Liver (tissue), 9 donors: Measurements from ENCODE around the gene IRGC. TPM values are rescaled to one million over a fixed set of nuclear protein-coding genes. Genes with fewer than 3 reads are reported as not detected.
"Not testable (repeated sequence)": the region's sequence is repeated elsewhere in the genome, so short reads cannot be mapped to it uniquely, and the experiment has no call there.

Source experiments
- DNase-seq: peaks from one replicate; pipeline ENCODE4 v3.0.0-alpha.2; 2017; ENCODE audit warnings: low spot score
- H3K27ac ChIP-seq, 2 donors: one replicate each; pipeline ENCODE4 v1.7.0; 2013; ENCODE audit warnings: inconsistent platforms in 2 of 2, low read length in 2 of 2, control low read depth in 1 of 2, low read depth in 1 of 2, mild to moderate bottlenecking in 1 of 2
- H3K27me3 ChIP-seq, 4 donors: one replicate each; pipeline versions ENCODE4 v1.6.1 to v1.7.0; 2013; ENCODE audit warnings: low read length in 3 of 4, inconsistent platforms in 1 of 4, mild to moderate bottlenecking in 1 of 4, moderate library complexity in 1 of 4; ENCODE audit not compliant: control insufficient read depth in 4 of 4, insufficient read depth in 4 of 4
- H3K36me3 ChIP-seq, 4 donors: one replicate each; pipeline versions ENCODE4 v1.6.1 to v1.7.0; 2013; ENCODE audit warnings: low read length in 3 of 4, mild to moderate bottlenecking in 3 of 4, low read depth in 1 of 4, moderate library complexity in 1 of 4; ENCODE audit not compliant: control insufficient read depth in 4 of 4, insufficient read depth in 3 of 4
- H3K4me1 ChIP-seq, 4 donors: one replicate each; pipeline versions ENCODE4 v1.6.1 to v1.7.0; 2013; ENCODE audit warnings: low read length in 3 of 4, mild to moderate bottlenecking in 3 of 4, moderate library complexity in 1 of 4; ENCODE audit not compliant: control insufficient read depth in 4 of 4, insufficient read depth in 4 of 4
- H3K4me3 ChIP-seq, 3 donors: one replicate each; pipeline versions ENCODE4 v1.6.1 to v1.7.0; 2013; ENCODE audit warnings: low read length in 3 of 3, control low read depth in 1 of 3, low read depth in 1 of 3, mild to moderate bottlenecking in 1 of 3
- H3K9ac ChIP-seq, 2 donors: one replicate each; pipeline ENCODE4 v1.7.0; 2013; ENCODE audit warnings: low read length in 2 of 2, mild to moderate bottlenecking in 2 of 2, moderate library complexity in 2 of 2, control low read depth in 1 of 2, low read depth in 1 of 2
- H3K9me3 ChIP-seq, 4 donors: one replicate each; pipeline versions ENCODE4 v1.6.1 to v1.7.0; 2013; ENCODE audit warnings: low read length in 3 of 4; ENCODE audit not compliant: control insufficient read depth in 4 of 4
- ATF3 ChIP-seq: IDR thresholded peaks from 2 replicates; pipeline ENCODE4 v1.6.1; 2016; ENCODE audit warnings: antibody characterized with exemption
- EGR1 ChIP-seq, 2 donors: IDR thresholded peaks; 2 replicates each; pipeline ENCODE4 v1.6.1; 2016 to 2018; ENCODE audit warnings: antibody characterized with exemption in 2 of 2, low read depth in 2 of 2
- FOXA1 ChIP-seq: IDR thresholded peaks from 2 replicates; pipeline ENCODE4 v1.6.1; 2016; ENCODE audit warnings: antibody characterized with exemption
- FOXA2 ChIP-seq: IDR thresholded peaks from 2 replicates; pipeline ENCODE4 v1.6.1; 2016; ENCODE audit warnings: antibody characterized with exemption
- GABPA ChIP-seq, 2 donors: IDR thresholded peaks in 1 of 2; conservative IDR thresholded peaks in 1 of 2; 2 replicates each; pipeline ENCODE4 v1.6.1; 2016; ENCODE audit warnings: antibody characterized with exemption in 2 of 2, mild to moderate bottlenecking in 1 of 2, moderate library complexity in 1 of 2
- HNF4A ChIP-seq, 2 donors: conservative IDR thresholded peaks; 2 replicates each; pipeline ENCODE4 v1.6.1; 2016; ENCODE audit warnings: antibody characterized with exemption in 2 of 2, mild to moderate bottlenecking in 2 of 2
- HNF4G ChIP-seq: IDR thresholded peaks from 2 replicates; pipeline ENCODE4 v1.6.1; 2016; ENCODE audit warnings: antibody characterized with exemption
- JUND ChIP-seq, 2 donors: IDR thresholded peaks; 2 replicates each; pipeline ENCODE4 v1.6.1; 2016; ENCODE audit warnings: antibody characterized with exemption in 2 of 2
- MAX ChIP-seq: IDR thresholded peaks from 2 replicates; pipeline ENCODE4 v1.6.1; 2016; ENCODE audit warnings: antibody characterized with exemption
- NR2F2 ChIP-seq: IDR thresholded peaks from 2 replicates; pipeline ENCODE4 v1.6.1; 2016; ENCODE audit warnings: antibody characterized with exemption
- RAD21 ChIP-seq, 2 donors: IDR thresholded peaks; 2 replicates each; pipeline ENCODE4 v1.6.1; 2016; ENCODE audit warnings: antibody characterized with exemption in 2 of 2, mild to moderate bottlenecking in 2 of 2
- REST ChIP-seq: IDR thresholded peaks from 2 replicates; pipeline ENCODE4 v1.6.1; 2016; ENCODE audit warnings: antibody characterized with exemption, mild to moderate bottlenecking
- SP1 ChIP-seq: IDR thresholded peaks from 2 replicates; pipeline ENCODE4 v1.6.1; 2018; ENCODE audit warnings: antibody characterized with exemption, mild to moderate bottlenecking
- TAF1 ChIP-seq: conservative IDR thresholded peaks from 2 replicates; pipeline ENCODE4 v1.6.1; 2016; ENCODE audit warnings: antibody characterized with exemption, mild to moderate bottlenecking
- YY1 ChIP-seq: IDR thresholded peaks from 2 replicates; pipeline ENCODE4 v1.6.1; 2016; ENCODE audit warnings: antibody characterized with exemption, mild to moderate bottlenecking
- WGBS: extraction: QIAGEN DNeasy Blood & Tissue Kit; methylation state at CpG from one replicate; pipeline ENCODE4 v1.1.7; 2013; 5-methylcytosine and 5-hydroxymethylcytosine counted together
- polyA plus RNA-seq, 2 donors: library from polyadenylated mRNA; stranded (reverse) in 1 of 2; unstranded in 1 of 2; fragments of 200-250 nt in 1 of 2; fragments of >200 nt in 1 of 2; fragmentation: Nextera tagmentation in 1 of 2; extraction: Ambion mirVana in 1 of 2; gene quantifications; one replicate each; pipeline versions ENCODE4 v1.2.1 to v1.2.3, GENCODE V29; 2013 to 2015
- total RNA-seq, 2 donors: library from RNA; depleted of rRNA; stranded (reverse); fragments of >200 nt; gene quantifications; one replicate each; pipeline ENCODE4 v1.2.3, GENCODE V29; 2014
- TF ChIP-seq, protein P1 (sequence below): fragments of 150-350 bp; IDR thresholded peaks from 2 replicates; pipeline ENCODE4 v1.5.1; 2017; ENCODE audit warnings: improper control_type of control experiment, low read depth, low read length; ENCODE audit not compliant: missing input control
- TF ChIP-seq, protein P2 (sequence below): IDR thresholded peaks from 2 replicates; pipeline ENCODE4 v1.6.1; 2016; ENCODE audit warnings: antibody characterized with exemption
- donor health status: healthy.
- donor health status: healthy.
- donor health status: healthy.
- donor health status: healthy.
- donor health status: healthy.

The IRGC gene
- total and polyA plus RNA-seq, 4 donors = not detected

- no peaks in the 10 kb centered on the region for H3K9me3 ChIP-seq
- WGBS = 80% methylated on average over 3 of the region's 3 CpGs
- no peak overlapping the region for H3K9ac ChIP-seq
- H3K4me1 ChIP-seq = no peaks in the 10 kb centered on the region
- no peak overlapping the region for H3K27ac ChIP-seq
- TF ChIP-seq HNF4G (no peak), EGR1 (IDR thresholded peaks at IDR 0.05; ENCODE audit: low read depth in 2 of 2) (no peak), YY1 (no peak), FOXA1 (no peak), ATF3 (no peak), MAX (no peak), SP1 (no peak), TAF1 (no peak), REST (no peak), NR2F2 (no peak), JUND (IDR thresholded peaks at IDR 0.05) (no peak), HNF4A (conservative IDR thresholded peaks at IDR 0.05) (no peak), RAD21 (IDR thresholded peaks at IDR 0.05) (no peak), FOXA2 (no peak), GABPA (IDR thresholded peaks at IDR 0.05 in 1 of 2, conservative IDR thresholded peaks at IDR 0.05 in 1 of 2) (no peak)
- TF ChIP-seq, protein P1, sequence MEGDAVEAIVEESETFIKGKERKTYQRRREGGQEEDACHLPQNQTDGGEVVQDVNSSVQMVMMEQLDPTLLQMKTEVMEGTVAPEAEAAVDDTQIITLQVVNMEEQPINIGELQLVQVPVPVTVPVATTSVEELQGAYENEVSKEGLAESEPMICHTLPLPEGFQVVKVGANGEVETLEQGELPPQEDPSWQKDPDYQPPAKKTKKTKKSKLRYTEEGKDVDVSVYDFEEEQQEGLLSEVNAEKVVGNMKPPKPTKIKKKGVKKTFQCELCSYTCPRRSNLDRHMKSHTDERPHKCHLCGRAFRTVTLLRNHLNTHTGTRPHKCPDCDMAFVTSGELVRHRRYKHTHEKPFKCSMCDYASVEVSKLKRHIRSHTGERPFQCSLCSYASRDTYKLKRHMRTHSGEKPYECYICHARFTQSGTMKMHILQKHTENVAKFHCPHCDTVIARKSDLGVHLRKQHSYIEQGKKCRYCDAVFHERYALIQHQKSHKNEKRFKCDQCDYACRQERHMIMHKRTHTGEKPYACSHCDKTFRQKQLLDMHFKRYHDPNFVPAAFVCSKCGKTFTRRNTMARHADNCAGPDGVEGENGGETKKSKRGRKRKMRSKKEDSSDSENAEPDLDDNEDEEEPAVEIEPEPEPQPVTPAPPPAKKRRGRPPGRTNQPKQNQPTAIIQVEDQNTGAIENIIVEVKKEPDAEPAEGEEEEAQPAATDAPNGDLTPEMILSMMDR = no peak
- no peaks in the 10 kb centered on the region for H3K27me3 ChIP-seq
- no peak for DNase-seq
- no peak overlapping the region for H3K4me3 ChIP-seq
- H3K36me3 ChIP-seq = no peaks in the 10 kb centered on the region
Observed at GRCh38 chr19:43762814-43763213, 46.9 kb downstream of the IRGC start.

DNA sequence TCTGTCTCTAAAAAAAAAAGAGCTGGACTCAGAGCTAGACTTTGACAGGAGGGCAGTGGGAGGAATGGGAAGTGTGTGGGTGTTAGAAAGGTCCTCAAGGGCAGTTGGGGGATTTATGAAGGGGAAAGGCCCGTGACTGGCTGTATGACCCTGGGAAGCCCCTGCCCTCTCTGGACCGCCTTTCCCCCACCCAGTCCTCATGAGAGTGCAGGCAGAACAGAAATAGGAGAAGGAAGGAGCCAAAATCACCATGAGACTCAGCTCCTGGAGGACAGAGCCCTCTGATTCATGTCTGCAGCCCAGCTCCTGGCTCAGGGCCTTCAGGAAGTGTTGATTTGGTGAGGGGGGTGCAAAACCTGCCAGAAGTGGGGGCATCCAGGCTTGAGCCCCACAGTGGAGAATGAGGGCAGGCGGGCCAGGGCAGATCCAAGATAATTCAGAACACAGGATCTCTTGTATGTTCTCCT, 47.6 kb downstream of the IRGC start:
- H3K4me1 ChIP-seq = no peaks in the 10 kb centered on the region
- H3K4me3 ChIP-seq = no peak overlapping the region
- no peak overlapping the region for H3K27ac ChIP-seq
- no peak for DNase-seq
- no peak overlapping the region for H3K9ac ChIP-seq
- H3K9me3 ChIP-seq = no peaks in the 10 kb centered on the region
- TF ChIP-seq JUND (IDR thresholded peaks at IDR 0.05) = no peak
- TF ChIP-seq, protein P2, sequence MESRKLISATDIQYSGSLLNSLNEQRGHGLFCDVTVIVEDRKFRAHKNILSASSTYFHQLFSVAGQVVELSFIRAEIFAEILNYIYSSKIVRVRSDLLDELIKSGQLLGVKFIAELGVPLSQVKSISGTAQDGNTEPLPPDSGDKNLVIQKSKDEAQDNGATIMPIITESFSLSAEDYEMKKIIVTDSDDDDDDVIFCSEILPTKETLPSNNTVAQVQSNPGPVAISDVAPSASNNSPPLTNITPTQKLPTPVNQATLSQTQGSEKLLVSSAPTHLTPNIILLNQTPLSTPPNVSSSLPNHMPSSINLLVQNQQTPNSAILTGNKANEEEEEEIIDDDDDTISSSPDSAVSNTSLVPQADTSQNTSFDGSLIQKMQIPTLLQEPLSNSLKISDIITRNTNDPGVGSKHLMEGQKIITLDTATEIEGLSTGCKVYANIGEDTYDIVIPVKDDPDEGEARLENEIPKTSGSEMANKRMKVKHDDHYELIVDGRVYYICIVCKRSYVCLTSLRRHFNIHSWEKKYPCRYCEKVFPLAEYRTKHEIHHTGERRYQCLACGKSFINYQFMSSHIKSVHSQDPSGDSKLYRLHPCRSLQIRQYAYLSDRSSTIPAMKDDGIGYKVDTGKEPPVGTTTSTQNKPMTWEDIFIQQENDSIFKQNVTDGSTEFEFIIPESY = no peak
- TF ChIP-seq REST = no peak
- TF ChIP-seq TAF1 = no peak
- no peaks in the 10 kb centered on the region for H3K36me3 ChIP-seq
- no peaks in the 10 kb centered on the region for H3K27me3 ChIP-seq
- WGBS = 59% methylated on average over 3 of the region's 3 CpGs

DNA sequence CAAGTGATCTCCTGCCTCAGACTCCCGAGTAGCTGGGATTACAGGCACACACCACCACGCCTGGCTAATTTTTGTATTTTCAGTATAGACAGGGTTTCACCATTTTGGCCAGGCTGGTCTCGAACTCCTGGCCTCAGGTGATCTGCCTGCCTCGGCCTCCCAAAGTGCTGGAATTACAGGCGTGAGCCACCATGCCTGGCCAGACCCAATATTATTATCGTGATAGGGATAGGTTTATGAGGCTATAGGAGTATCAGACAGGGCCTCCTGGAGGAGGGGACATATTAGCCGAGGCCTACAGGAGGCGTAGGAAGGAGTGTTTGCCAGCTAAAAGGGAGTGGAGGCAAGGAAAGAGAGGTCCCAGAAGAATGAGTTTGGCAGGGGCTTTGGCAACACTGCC, 48.8 kb downstream of the IRGC start:
- not testable (repeated sequence) for H3K9ac ChIP-seq, H3K36me3 ChIP-seq, H3K27me3 ChIP-seq, H3K4me1 ChIP-seq, H3K27ac ChIP-seq, H3K4me3 ChIP-seq, DNase-seq, H3K9me3 ChIP-seq
- WGBS = 86% methylated on average over 8 of the region's 8 CpGs
